Measurements from ENCODE around the gene DGKB.

DNA sequence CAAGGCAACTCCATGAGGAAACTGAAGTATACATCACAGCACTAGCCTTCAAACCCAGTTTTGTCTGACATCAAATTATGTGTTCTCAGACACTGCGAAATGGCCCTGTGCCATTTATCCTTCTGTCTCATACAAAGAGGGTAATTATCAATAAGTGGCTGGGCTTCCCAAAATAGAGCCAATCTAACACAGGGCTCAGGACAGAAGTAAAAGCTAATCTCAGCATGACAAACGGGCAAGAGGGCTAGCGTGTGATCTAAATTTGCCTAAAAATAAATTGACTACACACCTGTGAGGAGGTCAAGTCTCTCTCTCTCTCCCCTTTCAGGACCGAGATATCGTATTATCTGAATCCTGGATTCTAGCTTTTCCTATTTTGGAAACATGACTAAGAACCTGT lies 67.2 kb downstream of the DGKB start:
- TF ChIP-seq, protein P1, sequence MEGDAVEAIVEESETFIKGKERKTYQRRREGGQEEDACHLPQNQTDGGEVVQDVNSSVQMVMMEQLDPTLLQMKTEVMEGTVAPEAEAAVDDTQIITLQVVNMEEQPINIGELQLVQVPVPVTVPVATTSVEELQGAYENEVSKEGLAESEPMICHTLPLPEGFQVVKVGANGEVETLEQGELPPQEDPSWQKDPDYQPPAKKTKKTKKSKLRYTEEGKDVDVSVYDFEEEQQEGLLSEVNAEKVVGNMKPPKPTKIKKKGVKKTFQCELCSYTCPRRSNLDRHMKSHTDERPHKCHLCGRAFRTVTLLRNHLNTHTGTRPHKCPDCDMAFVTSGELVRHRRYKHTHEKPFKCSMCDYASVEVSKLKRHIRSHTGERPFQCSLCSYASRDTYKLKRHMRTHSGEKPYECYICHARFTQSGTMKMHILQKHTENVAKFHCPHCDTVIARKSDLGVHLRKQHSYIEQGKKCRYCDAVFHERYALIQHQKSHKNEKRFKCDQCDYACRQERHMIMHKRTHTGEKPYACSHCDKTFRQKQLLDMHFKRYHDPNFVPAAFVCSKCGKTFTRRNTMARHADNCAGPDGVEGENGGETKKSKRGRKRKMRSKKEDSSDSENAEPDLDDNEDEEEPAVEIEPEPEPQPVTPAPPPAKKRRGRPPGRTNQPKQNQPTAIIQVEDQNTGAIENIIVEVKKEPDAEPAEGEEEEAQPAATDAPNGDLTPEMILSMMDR (IDR thresholded peaks at IDR 0.05), result no peak
- no peak for TF ChIP-seq POLR2A (IDR thresholded peaks at IDR 0.05)

Data from ovary (tissue), 3 donors.